OCI-LY1 (cell line): ENCODE data around the gene DCUN1D4.

Experiments used
- EZH2 ChIP-seq: fragments of 200-600 bp; sonication (generic), shearing (Covaris generic); IDR thresholded peaks from 2 replicates; pipeline ENCODE4 v1.8.0; 2017; ENCODE audit warnings: borderline replicate concordance, mixed run types, mild to moderate bottlenecking, antibody characterized with exemption, low read length, moderate library complexity, mixed read lengths
- TF ChIP-seq, protein P1 (sequence below): fragments of 200-600 bp; sonication (generic), shearing (Covaris generic); IDR thresholded peaks from 2 replicates; pipeline ENCODE4 v1.5.1; 2017; ENCODE audit warnings: mild to moderate bottlenecking, antibody characterized with exemption, low read length, moderate library complexity, mixed read lengths

DNA sequence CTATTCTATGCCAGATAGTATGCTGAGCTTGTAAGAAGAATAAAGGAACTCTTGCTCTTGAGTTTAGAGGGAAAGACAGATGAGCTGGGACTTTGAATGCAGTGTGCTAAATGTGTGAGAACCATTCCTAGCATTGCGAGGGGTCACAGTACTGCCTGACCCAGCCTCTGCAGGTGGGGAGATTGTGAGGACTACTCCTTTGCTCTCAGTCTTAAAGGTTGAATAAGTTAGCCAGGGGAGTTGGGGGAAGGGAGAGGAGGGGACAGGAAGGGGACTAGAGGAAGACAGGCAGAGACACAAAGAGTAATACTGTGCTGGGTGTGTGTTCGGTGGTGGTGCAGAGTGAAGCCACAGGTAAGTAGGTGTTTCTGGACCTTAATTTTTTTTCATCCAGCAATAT, 41.7 kb downstream of the DCUN1D4 start:
- TF ChIP-seq, protein P1, sequence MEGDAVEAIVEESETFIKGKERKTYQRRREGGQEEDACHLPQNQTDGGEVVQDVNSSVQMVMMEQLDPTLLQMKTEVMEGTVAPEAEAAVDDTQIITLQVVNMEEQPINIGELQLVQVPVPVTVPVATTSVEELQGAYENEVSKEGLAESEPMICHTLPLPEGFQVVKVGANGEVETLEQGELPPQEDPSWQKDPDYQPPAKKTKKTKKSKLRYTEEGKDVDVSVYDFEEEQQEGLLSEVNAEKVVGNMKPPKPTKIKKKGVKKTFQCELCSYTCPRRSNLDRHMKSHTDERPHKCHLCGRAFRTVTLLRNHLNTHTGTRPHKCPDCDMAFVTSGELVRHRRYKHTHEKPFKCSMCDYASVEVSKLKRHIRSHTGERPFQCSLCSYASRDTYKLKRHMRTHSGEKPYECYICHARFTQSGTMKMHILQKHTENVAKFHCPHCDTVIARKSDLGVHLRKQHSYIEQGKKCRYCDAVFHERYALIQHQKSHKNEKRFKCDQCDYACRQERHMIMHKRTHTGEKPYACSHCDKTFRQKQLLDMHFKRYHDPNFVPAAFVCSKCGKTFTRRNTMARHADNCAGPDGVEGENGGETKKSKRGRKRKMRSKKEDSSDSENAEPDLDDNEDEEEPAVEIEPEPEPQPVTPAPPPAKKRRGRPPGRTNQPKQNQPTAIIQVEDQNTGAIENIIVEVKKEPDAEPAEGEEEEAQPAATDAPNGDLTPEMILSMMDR: no peak
- no peak for TF ChIP-seq EZH2
